WTC11 (cell line): ENCODE results near the gene TTLL11. TPM values are rescaled to one million over a fixed set of nuclear protein-coding genes. Genes with fewer than 3 reads are reported as not detected.

ENCODE experiments used
- ATAC-seq: fragments of 200-7000 bp; cut with Tn5 transposase; 2 replicates; pipeline ENCODE4 v1.10.0; 2021; ENCODE audit warnings: mild to moderate bottlenecking, moderate library complexity
- CTCF ChIA-PET: fragments of 300-600 bp; sonication (Branson Sonifier 250); formaldehyde crosslinking; loops from one replicate; lab custom pipeline; 2021; ENCODE audit warnings: antibody characterized with exemption; lab: Charles Lee
- POLR2A ChIA-PET: fragments of 350-600 bp; sonication (Branson Sonifier 250); formaldehyde crosslinking; loops from one replicate; lab custom pipeline; 2021; ENCODE audit warnings: antibody characterized with exemption; lab: Charles Lee
- DNase-seq: peaks from one replicate; pipeline ENCODE4 v3.0.0; 2021; ENCODE audit warnings: low spot score
- H3K27ac Mint-ChIP-seq: 2 replicates; pipeline ENCODE4 v1.8.0; 2021; ENCODE audit warnings: mixed read lengths
- H3K27me3 Mint-ChIP-seq: 2 replicates; pipeline ENCODE4 v1.8.0; 2021; ENCODE audit warnings: low read depth, mild to moderate bottlenecking, moderate library complexity, mixed read lengths
- H3K36me3 Mint-ChIP-seq: 2 replicates; pipeline ENCODE4 v1.8.0; 2021; ENCODE audit warnings: mixed read lengths
- H3K4me1 Mint-ChIP-seq: 2 replicates; pipeline ENCODE4 v1.8.0; 2022; ENCODE audit warnings: mixed read lengths
- H3K4me3 Mint-ChIP-seq: 2 replicates; pipeline ENCODE4 v1.8.0; 2021; ENCODE audit warnings: mild to moderate bottlenecking, moderate library complexity, mixed read lengths
- H3K9me3 Mint-ChIP-seq: 2 replicates; pipeline ENCODE4 v1.8.0; 2021; ENCODE audit warnings: mixed read lengths
- FOXK1 ChIP-seq: sonication (generic); formaldehyde crosslinking; IDR thresholded peaks from 2 replicates; pipeline ENCODE4 v1.8.0; 2022; ENCODE audit warnings: mild to moderate bottlenecking, moderate library complexity, missing genetic modification reagents
- IRF2 ChIP-seq: sonication (generic); formaldehyde crosslinking; IDR thresholded peaks from 2 replicates; pipeline ENCODE4 v1.8.0; 2022; ENCODE audit warnings: low read depth, missing genetic modification reagents, borderline replicate concordance
- JUN ChIP-seq: sonication (generic); formaldehyde crosslinking; IDR thresholded peaks from 2 replicates; pipeline ENCODE4 v1.8.0; 2023; ENCODE audit warnings: mild to moderate bottlenecking, missing genetic modification reagents
- MXD4 ChIP-seq: fragments of 250-450 bp; sonication (Bioruptor Pico); IDR thresholded peaks from 2 replicates; pipeline ENCODE4 v1.8.0; 2021; ENCODE audit warnings: mild to moderate bottlenecking, moderate library complexity, borderline replicate concordance
- OVOL2 ChIP-seq: fragments of 250-450 bp; sonication (Bioruptor Pico); IDR thresholded peaks from 2 replicates; pipeline ENCODE4 v1.9.0; 2021; ENCODE audit warnings: mild to moderate bottlenecking, borderline replicate concordance
- RELA ChIP-seq: sonication (generic); formaldehyde crosslinking; IDR thresholded peaks from 2 replicates; pipeline ENCODE4 v1.8.1; 2022; ENCODE audit warnings: missing genetic modification reagents, mild to moderate bottlenecking, borderline replicate concordance
- SMAD3 ChIP-seq: sonication (generic); formaldehyde crosslinking; IDR thresholded peaks from 2 replicates; pipeline ENCODE4 v1.8.0; 2022; ENCODE audit warnings: missing genetic modification reagents, mild to moderate bottlenecking, borderline replicate concordance
- TEAD4 ChIP-seq: sonication (generic); formaldehyde crosslinking; IDR thresholded peaks from 2 replicates; pipeline ENCODE4 v1.8.0; 2022; ENCODE audit warnings: mild to moderate bottlenecking, missing genetic modification reagents
- TP53 ChIP-seq: sonication (generic); formaldehyde crosslinking; IDR thresholded peaks from 2 replicates; pipeline ENCODE4 v1.8.1; 2023; ENCODE audit warnings: mild to moderate bottlenecking, missing genetic modification reagents
- ZNF138 ChIP-seq: sonication (generic); formaldehyde crosslinking; conservative IDR thresholded peaks from 2 replicates; pipeline ENCODE4 v1.8.1; 2022; ENCODE audit warnings: mild to moderate bottlenecking, moderate library complexity, missing genetic modification reagents
- ZNF232 ChIP-seq: sonication (generic); formaldehyde crosslinking; IDR thresholded peaks from 2 replicates; pipeline ENCODE4 v1.8.0; 2022; ENCODE audit warnings: mild to moderate bottlenecking, missing genetic modification reagents
- ZNF263 ChIP-seq: sonication (generic); formaldehyde crosslinking; IDR thresholded peaks from 2 replicates; pipeline ENCODE4 v1.8.1; 2022; ENCODE audit warnings: low read depth, mild to moderate bottlenecking, moderate library complexity, missing genetic modification reagents
- ZNF317 ChIP-seq: sonication (generic); formaldehyde crosslinking; IDR thresholded peaks from 2 replicates; pipeline ENCODE4 v1.8.1; 2023; ENCODE audit warnings: low read depth, mild to moderate bottlenecking, moderate library complexity, missing genetic modification reagents, borderline replicate concordance
- ZNF396 ChIP-seq: fragments of 250-450 bp; sonication (Bioruptor Pico); IDR thresholded peaks from 2 replicates; pipeline ENCODE4 v1.8.0; 2021; ENCODE audit warnings: mild to moderate bottlenecking, moderate library complexity, borderline replicate concordance
- total RNA-seq: library from RNA; stranded (reverse); gene quantifications from 3 replicates; pipeline ENCODE4 v1.2.3, GENCODE V29; 2021
- TF ChIP-seq, protein P1 (sequence below): sonication (generic); formaldehyde crosslinking; IDR thresholded peaks from 2 replicates; pipeline ENCODE4 v1.8.1; 2023; ENCODE audit warnings: mild to moderate bottlenecking, missing genetic modification reagents
- TF ChIP-seq, protein P2 (sequence below): fragments of 250-450 bp; sonication (Bioruptor Pico); IDR thresholded peaks from 2 replicates; pipeline ENCODE4 v1.9.0; 2021; ENCODE audit warnings: mild to moderate bottlenecking
- TF ChIP-seq, protein P3 (sequence below): fragments of 250-450 bp; sonication (Bioruptor Pico); IDR thresholded peaks from 2 replicates; pipeline ENCODE4 v2.1.2; 2022; ENCODE audit warnings: mild to moderate bottlenecking, moderate library complexity
- TF ChIP-seq, protein P4 (sequence below): sonication (generic); formaldehyde crosslinking; IDR thresholded peaks from 2 replicates; pipeline ENCODE4 v1.8.0; 2022; ENCODE audit warnings: mild to moderate bottlenecking, missing genetic modification reagents
- TF ChIP-seq, protein P5 (sequence below): sonication (generic); formaldehyde crosslinking; IDR thresholded peaks from 2 replicates; pipeline ENCODE4 v1.8.1; 2023; ENCODE audit warnings: mild to moderate bottlenecking, missing genetic modification reagents, moderate library complexity
- TF ChIP-seq, protein P6 (sequence below): fragments of 250-450 bp; sonication (Bioruptor Pico); IDR thresholded peaks from 2 replicates; pipeline ENCODE4 v1.9.0; 2021; ENCODE audit warnings: mild to moderate bottlenecking, borderline replicate concordance
- TF ChIP-seq, protein P7 (sequence below): fragments of 250-450 bp; sonication (Bioruptor Pico); conservative IDR thresholded peaks from 2 replicates; pipeline ENCODE4 v1.9.0; 2021; ENCODE audit warnings: mild to moderate bottlenecking
- TF ChIP-seq, protein P8 (sequence below): sonication (generic); formaldehyde crosslinking; IDR thresholded peaks from 2 replicates; pipeline ENCODE4 v1.8.1; 2023; ENCODE audit warnings: mild to moderate bottlenecking, moderate library complexity, missing genetic modification reagents

The TTLL11 gene
- total RNA-seq, 1 experiment from 2014 or later: 1.1 TPM

DNA sequence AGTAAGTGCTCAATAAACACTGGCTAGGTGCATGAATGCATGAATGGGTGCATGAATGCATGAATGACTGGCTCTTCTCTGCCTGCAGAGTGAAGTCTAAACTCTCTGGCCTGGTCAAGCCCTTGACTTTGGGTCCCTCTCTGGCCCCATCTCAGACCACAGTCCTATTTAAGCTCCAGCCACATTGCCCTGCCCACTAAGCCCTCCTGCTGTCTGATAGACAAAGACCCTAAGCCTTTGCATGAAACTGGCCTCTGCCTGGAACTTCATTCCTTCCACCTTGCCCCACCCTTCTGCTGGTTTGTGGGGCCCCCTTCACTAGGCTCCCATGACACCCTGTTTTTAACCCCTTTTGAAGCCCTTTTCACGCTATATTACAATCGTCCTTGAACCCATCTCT lies 202.4 kb downstream of the TTLL11 start:
- peak; percentile 58 for ATAC-seq
- H3K4me3 Mint-ChIP-seq: no peak overlapping the region
- H3K4me1 Mint-ChIP-seq: peaks cover 21% of the 10 kb centered on the region
- CTCF ChIA-PET: interaction anchor here (1.0 kb wide), 2 partner anchors 40 to 340 kb away, joined by 4 to 7 read pairs; no protein-coding TSS in a partner anchor
- TF ChIP-seq ZNF232 (no peak), ZNF317 (CRISPR knock-in tag) (no peak), JUN (CRISPR knock-in tag) (no peak), TEAD4 (CRISPR knock-in tag) (no peak), RELA (CRISPR knock-in tag) (no peak), FOXK1 (CRISPR knock-in tag) (no peak), ZNF138 (CRISPR knock-in tag) (no peak), TP53 (CRISPR knock-in tag) (no peak), ZNF263 (CRISPR knock-in tag) (no peak), ZNF396 (no peak)
- TF ChIP-seq, protein P1, sequence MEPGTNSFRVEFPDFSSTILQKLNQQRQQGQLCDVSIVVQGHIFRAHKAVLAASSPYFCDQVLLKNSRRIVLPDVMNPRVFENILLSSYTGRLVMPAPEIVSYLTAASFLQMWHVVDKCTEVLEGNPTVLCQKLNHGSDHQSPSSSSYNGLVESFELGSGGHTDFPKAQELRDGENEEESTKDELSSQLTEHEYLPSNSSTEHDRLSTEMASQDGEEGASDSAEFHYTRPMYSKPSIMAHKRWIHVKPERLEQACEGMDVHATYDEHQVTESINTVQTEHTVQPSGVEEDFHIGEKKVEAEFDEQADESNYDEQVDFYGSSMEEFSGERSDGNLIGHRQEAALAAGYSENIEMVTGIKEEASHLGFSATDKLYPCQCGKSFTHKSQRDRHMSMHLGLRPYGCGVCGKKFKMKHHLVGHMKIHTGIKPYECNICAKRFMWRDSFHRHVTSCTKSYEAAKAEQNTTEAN (CRISPR knock-in tag): no peak
- TF ChIP-seq, protein P2, sequence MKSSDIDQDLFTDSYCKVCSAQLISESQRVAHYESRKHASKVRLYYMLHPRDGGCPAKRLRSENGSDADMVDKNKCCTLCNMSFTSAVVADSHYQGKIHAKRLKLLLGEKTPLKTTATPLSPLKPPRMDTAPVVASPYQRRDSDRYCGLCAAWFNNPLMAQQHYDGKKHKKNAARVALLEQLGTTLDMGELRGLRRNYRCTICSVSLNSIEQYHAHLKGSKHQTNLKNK (CRISPR knock-in tag): no peak
- TF ChIP-seq, protein P3, sequence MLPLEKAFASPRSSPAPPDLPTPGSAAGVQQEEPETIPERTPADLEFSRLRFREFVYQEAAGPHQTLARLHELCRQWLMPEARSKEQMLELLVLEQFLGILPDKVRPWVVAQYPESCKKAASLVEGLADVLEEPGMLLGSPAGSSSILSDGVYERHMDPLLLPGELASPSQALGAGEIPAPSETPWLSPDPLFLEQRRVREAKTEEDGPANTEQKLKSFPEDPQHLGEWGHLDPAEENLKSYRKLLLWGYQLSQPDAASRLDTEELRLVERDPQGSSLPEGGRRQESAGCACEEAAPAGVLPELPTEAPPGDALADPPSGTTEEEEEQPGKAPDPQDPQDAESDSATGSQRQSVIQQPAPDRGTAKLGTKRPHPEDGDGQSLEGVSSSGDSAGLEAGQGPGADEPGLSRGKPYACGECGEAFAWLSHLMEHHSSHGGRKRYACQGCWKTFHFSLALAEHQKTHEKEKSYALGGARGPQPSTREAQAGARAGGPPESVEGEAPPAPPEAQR: no peak
- TF ChIP-seq, protein P4, sequence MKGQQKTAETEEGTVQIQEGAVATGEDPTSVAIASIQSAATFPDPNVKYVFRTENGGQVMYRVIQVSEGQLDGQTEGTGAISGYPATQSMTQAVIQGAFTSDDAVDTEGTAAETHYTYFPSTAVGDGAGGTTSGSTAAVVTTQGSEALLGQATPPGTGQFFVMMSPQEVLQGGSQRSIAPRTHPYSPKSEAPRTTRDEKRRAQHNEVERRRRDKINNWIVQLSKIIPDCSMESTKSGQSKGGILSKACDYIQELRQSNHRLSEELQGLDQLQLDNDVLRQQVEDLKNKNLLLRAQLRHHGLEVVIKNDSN (CRISPR knock-in tag): no peak
- TF ChIP-seq, all 79 proteins: peak for 0
- DNase-seq: no peak
- H3K27ac Mint-ChIP-seq: 0 out of 2 replicates have a peak overlapping the region, but pooled peaks have one; percentile 4
- H3K36me3 Mint-ChIP-seq: no peaks in the 10 kb centered on the region
- POLR2A ChIA-PET: no interaction called here
- H3K9me3 Mint-ChIP-seq: peaks cover 3% of the 10 kb centered on the region; the same call in 1 of the 2 replicates
- H3K27me3 Mint-ChIP-seq: no peaks in the 10 kb centered on the region

DNA sequence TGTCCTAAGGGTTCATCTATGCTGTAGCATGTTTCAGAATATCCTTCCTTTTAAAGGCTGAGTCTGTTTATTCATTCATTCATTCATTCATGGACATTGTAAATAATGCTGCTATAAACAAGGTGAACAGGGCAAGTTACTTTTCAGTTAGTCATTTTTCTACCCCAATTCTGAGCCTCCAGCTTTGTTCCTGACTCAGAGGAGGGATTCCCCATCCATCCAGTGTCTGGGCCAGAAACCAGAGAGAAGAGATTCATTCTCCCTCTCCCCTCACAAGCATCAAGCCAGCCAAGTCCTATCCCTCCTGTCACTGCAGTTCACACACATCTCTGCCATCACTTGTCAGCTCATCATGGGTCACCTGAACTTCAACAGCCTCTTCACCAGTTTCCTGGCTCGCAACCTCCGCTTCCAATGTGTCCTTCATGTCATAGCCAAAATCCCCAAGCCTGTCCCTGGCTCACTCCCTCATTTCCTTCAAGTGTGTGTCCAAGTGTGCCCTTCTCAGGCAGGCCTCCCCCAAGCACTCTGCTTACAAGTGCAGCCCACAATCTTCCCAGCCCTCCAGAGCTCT lies 203.0 kb downstream of the TTLL11 start:
- H3K27ac Mint-ChIP-seq: no peak overlapping the region
- TF ChIP-seq OVOL2 (CRISPR knock-in tag): no peak
- TF ChIP-seq IRF2 (CRISPR knock-in tag): no peak
- TF ChIP-seq, protein P5, sequence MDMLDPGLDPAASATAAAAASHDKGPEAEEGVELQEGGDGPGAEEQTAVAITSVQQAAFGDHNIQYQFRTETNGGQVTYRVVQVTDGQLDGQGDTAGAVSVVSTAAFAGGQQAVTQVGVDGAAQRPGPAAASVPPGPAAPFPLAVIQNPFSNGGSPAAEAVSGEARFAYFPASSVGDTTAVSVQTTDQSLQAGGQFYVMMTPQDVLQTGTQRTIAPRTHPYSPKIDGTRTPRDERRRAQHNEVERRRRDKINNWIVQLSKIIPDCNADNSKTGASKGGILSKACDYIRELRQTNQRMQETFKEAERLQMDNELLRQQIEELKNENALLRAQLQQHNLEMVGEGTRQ (CRISPR knock-in tag): no peak
- TF ChIP-seq MXD4 (CRISPR knock-in tag): no peak
- TF ChIP-seq, protein P6, sequence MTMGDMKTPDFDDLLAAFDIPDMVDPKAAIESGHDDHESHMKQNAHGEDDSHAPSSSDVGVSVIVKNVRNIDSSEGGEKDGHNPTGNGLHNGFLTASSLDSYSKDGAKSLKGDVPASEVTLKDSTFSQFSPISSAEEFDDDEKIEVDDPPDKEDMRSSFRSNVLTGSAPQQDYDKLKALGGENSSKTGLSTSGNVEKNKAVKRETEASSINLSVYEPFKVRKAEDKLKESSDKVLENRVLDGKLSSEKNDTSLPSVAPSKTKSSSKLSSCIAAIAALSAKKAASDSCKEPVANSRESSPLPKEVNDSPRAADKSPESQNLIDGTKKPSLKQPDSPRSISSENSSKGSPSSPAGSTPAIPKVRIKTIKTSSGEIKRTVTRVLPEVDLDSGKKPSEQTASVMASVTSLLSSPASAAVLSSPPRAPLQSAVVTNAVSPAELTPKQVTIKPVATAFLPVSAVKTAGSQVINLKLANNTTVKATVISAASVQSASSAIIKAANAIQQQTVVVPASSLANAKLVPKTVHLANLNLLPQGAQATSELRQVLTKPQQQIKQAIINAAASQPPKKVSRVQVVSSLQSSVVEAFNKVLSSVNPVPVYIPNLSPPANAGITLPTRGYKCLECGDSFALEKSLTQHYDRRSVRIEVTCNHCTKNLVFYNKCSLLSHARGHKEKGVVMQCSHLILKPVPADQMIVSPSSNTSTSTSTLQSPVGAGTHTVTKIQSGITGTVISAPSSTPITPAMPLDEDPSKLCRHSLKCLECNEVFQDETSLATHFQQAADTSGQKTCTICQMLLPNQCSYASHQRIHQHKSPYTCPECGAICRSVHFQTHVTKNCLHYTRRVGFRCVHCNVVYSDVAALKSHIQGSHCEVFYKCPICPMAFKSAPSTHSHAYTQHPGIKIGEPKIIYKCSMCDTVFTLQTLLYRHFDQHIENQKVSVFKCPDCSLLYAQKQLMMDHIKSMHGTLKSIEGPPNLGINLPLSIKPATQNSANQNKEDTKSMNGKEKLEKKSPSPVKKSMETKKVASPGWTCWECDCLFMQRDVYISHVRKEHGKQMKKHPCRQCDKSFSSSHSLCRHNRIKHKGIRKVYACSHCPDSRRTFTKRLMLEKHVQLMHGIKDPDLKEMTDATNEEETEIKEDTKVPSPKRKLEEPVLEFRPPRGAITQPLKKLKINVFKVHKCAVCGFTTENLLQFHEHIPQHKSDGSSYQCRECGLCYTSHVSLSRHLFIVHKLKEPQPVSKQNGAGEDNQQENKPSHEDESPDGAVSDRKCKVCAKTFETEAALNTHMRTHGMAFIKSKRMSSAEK (CRISPR knock-in tag): no peak
- TF ChIP-seq, protein P7, sequence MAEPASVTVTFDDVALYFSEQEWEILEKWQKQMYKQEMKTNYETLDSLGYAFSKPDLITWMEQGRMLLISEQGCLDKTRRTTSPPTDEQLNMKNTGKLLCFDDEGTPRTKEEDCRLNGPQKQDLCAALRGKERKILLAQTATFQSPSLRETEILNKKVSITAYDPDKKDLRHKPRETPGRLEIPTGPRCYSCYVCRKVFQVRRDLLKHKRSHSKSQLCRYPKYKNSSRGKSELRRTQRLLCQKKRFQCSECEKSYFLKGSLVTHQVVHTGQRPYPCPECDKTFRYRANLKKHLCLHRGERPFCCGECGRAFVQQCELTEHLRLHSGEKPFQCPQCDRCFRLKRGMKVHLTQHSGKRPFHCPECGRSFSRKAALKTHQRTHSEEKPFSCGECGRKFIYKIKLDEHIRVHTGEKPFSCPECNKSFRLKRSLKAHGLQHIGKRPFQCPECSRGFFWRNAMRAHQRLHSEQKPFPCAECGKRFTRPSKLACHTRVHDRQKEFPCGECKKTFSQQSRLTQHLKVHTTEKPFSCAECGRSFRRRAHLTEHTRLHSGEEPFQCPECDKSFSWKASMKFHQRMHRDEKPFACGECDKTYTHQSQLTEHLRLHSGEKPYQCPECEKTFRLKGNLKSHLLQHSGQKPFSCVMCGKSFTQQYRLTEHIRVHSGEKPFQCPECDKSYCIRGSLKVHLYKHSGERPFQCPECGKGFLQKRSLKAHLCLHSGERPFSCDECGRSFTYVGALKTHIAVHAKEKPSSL: no peak
- TF ChIP-seq SMAD3 (CRISPR knock-in tag): no peak
- TF ChIP-seq, protein P8, sequence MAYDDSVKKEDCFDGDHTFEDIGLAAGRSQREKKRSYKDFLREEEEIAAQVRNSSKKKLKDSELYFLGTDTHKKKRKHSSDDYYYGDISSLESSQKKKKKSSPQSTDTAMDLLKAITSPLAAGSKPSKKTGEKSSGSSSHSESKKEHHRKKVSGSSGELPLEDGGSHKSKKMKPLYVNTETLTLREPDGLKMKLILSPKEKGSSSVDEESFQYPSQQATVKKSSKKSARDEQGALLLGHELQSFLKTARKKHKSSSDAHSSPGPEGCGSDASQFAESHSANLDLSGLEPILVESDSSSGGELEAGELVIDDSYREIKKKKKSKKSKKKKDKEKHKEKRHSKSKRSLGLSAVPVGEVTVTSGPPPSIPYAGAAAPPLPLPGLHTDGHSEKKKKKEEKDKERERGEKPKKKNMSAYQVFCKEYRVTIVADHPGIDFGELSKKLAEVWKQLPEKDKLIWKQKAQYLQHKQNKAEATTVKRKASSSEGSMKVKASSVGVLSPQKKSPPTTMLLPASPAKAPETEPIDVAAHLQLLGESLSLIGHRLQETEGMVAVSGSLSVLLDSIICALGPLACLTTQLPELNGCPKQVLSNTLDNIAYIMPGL (CRISPR knock-in tag): no peak

More for the DNA sequence above, 203.0 kb downstream of the TTLL11 start:
- no peak overlapping the region for H3K4me3 Mint-ChIP-seq
- H3K27me3 Mint-ChIP-seq: no peaks in the 10 kb centered on the region
- H3K36me3 Mint-ChIP-seq: no peaks in the 10 kb centered on the region
- peaks cover 3% of the 10 kb centered on the region; the same call in 1 of the 2 replicates for H3K9me3 Mint-ChIP-seq
- DNase-seq (no peak), ATAC-seq (no peak)
- ChIA-PET CTCF (interaction anchor here (1.0 kb wide), 1 partner anchor 40 kb away, joined by 7 read pairs; no protein-coding TSS in a partner anchor), POLR2A (no interaction called here)
- H3K4me1 Mint-ChIP-seq: peaks cover 21% of the 10 kb centered on the region
